Activated naive CD8-positive, alpha-beta T cell treated with anti-CD3 and anti-CD28 coated beads, Interleukin-2, amount 50 U/mL, for 16 hours (primary cell): ENCODE data around the gene ZNF8.
A peak's percentile ranks its signal among the peaks of the same experiment; 100 is the strongest.
"Not testable (repeated sequence)": the region's sequence is repeated elsewhere in the genome, so short reads cannot be mapped to it uniquely, and the experiment has no call there.

Source experiments
- DNase-seq: peaks from one replicate; pipeline ENCODE4 v3.0.0-alpha.2; 2020; ENCODE audit warnings: low read depth, low spot score

The ZNF8 gene

GRCh38 chr19:58278541-58279041, at the start of gene ZNF8:
Gene ZNF8, plus strand, starts transcription at chr19:58278955. Its CDS starts 127 bp downstream, at chr19:58279082.
- DNase-seq, result peak; percentile 94

- no peak for DNase-seq
Measured at GRCh38 chr19:58229255-58229639, 49.5 kb upstream of the ZNF8 start.

- no peak for DNase-seq
Measured at GRCh38 chr19:58237324-58237723, 41.4 kb upstream of the ZNF8 start.

- DNase-seq, result no peak
Measured at GRCh38 chr19:58243351-58243750, 35.4 kb upstream of the ZNF8 start.

GRCh38 chr19:58248886-58249285, 29.9 kb upstream of the ZNF8 start:
- DNase-seq, result no peak

GRCh38 chr19:58252102-58252685, 26.6 kb upstream of the ZNF8 start:
- DNase-seq, result no peak

- DNase-seq, result not testable (repeated sequence)
Measured at GRCh38 chr19:58258259-58258658, 20.5 kb upstream of the ZNF8 start.

- no peak for DNase-seq
Measured at GRCh38 chr19:58261600-58261967, 17.2 kb upstream of the ZNF8 start.

- DNase-seq, result no peak
Measured at GRCh38 chr19:58261968-58262921, 16.5 kb upstream of the ZNF8 start.

- no peak for DNase-seq
Measured at GRCh38 chr19:58262922-58263296, 15.8 kb upstream of the ZNF8 start.

GRCh38 chr19:58265100-58265499, 13.7 kb upstream of the ZNF8 start:
- no peak for DNase-seq

- no peak for DNase-seq
Measured at GRCh38 chr19:58268344-58268743, 10.4 kb upstream of the ZNF8 start.

GRCh38 chr19:58274771-58275201, 4.0 kb upstream of the ZNF8 start:
- no peak for DNase-seq

GRCh38 chr19:58275564-58275963, 3.2 kb upstream of the ZNF8 start:
- DNase-seq, result no peak

- no peak for DNase-seq
Measured at GRCh38 chr19:58277197-58277596, 1.6 kb upstream of the ZNF8 start.

GRCh38 chr19:58277748-58278540, 811 bp upstream of the ZNF8 start:
- no peak for DNase-seq

- no peak for DNase-seq
Measured at GRCh38 chr19:58279042-58279924, 528 bp downstream of the ZNF8 start.

- no peak for DNase-seq
Measured at GRCh38 chr19:58279925-58280316, 1.2 kb downstream of the ZNF8 start.

GRCh38 chr19:58284199-58284598, 5.4 kb downstream of the ZNF8 start:
- DNase-seq, result no peak

- DNase-seq, result no peak
Measured at GRCh38 chr19:58291943-58292342, 13.2 kb downstream of the ZNF8 start.

GRCh38 chr19:58294743-58295374, 16.1 kb downstream of the ZNF8 start:
- no peak for DNase-seq
